HUES6 (cell line): ENCODE data around the gene VTCN1.

Experiments used
- H3K27ac ChIP-seq: 2 replicates; pipeline ENCODE4 v1.7.0; 2013; ENCODE audit warnings: low read depth, mild to moderate bottlenecking, low read length, inconsistent platforms
- H3K27me3 ChIP-seq: 2 replicates; pipeline ENCODE4 v1.6.1; 2013; ENCODE audit warnings: low read length; ENCODE audit not compliant: control insufficient read depth, insufficient read depth
- H3K36me3 ChIP-seq: 2 replicates; pipeline ENCODE4 v1.6.1; 2013; ENCODE audit warnings: low read length; ENCODE audit not compliant: control insufficient read depth, insufficient read depth
- H3K4me1 ChIP-seq: 2 replicates; pipeline ENCODE4 v1.6.1; 2013; ENCODE audit warnings: low read length; ENCODE audit not compliant: control insufficient read depth, insufficient read depth
- H3K4me3 ChIP-seq: 2 replicates; pipeline ENCODE4 v1.5.1; 2013; ENCODE audit warnings: low read depth, low read length
- H3K9ac ChIP-seq: one replicate; pipeline ENCODE4 v1.6.1; 2013; ENCODE audit warnings: mild to moderate bottlenecking, low read length
- H3K9me3 ChIP-seq: 2 replicates; pipeline ENCODE4 v1.6.1; 2013; ENCODE audit warnings: low read depth, low read length; ENCODE audit not compliant: control insufficient read depth, insufficient read depth

The VTCN1 gene

GRCh38 chr1:117180147-117180967, 30.4 kb downstream of the VTCN1 start:
- no peak overlapping the region for H3K9ac ChIP-seq
- no peaks in the 10 kb centered on the region for H3K27me3 ChIP-seq
- no peak overlapping the region for H3K4me3 ChIP-seq
- H3K27ac ChIP-seq: no peak overlapping the region
- H3K36me3 ChIP-seq: no peaks in the 10 kb centered on the region
- H3K4me1 ChIP-seq: 0 out of 2 replicates have a peak, but pooled peaks cover 4% of the 10 kb centered on the region
- H3K9me3 ChIP-seq: no peaks in the 10 kb centered on the region

DNA sequence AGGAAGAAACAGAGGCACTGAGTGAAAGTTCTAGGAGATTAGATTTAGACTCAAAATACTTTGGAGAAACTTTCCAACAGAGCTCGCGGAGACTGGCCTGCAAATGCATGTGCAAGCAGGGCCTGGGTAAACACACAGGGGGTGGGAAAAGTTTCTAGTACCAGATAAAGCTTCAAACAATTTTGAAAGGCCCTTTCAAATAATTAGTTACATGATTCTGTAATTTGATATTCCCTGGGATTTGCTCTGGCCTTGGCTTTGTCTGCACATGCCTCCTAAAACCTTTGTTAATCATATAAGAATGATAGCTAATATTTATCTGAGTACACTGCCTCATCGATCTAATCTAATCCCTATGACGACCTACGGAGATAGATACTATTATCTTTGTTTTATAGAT, 31.3 kb downstream of the VTCN1 start:
- Histone ChIP-seq H3K4me1 (peaks cover 11% of the 10 kb centered on the region; the same call in 1 of the 2 replicates), H3K27ac (no peak overlapping the region), H3K27me3 (no peaks in the 10 kb centered on the region), H3K4me3 (no peak overlapping the region), H3K9ac (no peak overlapping the region), H3K9me3 (no peaks in the 10 kb centered on the region), H3K36me3 (no peaks in the 10 kb centered on the region)

DNA sequence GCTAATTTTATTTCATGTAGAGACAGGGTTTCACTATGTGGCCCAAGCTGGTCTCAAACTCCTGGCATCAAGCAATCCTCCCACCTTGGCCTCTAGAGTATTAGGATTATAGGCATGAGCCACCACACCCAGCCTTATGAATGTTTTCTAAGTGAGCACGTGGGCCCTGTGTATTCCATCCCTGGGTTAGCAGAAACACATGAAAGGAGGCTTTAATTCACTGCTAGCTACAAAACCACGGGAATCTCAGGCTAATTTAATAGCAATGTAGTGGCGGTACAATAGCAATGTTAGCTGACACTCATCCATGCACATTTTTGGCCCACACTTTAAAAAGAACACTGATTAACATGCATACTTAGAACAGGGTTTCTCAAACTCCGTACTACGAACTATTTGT, 32.0 kb downstream of the VTCN1 start:
- H3K9ac ChIP-seq: no peak overlapping the region
- no peaks in the 10 kb centered on the region for H3K9me3 ChIP-seq
- H3K4me3 ChIP-seq: no peak overlapping the region
- no peaks in the 10 kb centered on the region for H3K27me3 ChIP-seq
- H3K4me1 ChIP-seq: peaks cover 11% of the 10 kb centered on the region; the same call in 1 of the 2 replicates
- H3K27ac ChIP-seq: no peak overlapping the region
- no peaks in the 10 kb centered on the region for H3K36me3 ChIP-seq

- Histone ChIP-seq H3K9ac (no peak overlapping the region), H3K4me1 (peaks cover 11% of the 10 kb centered on the region; the same call in 1 of the 2 replicates), H3K36me3 (no peaks in the 10 kb centered on the region), H3K9me3 (no peaks in the 10 kb centered on the region), H3K4me3 (no peak overlapping the region), H3K27ac (no peak overlapping the region), H3K27me3 (no peaks in the 10 kb centered on the region)
Observed at GRCh38 chr1:117177376-117177775, 33.4 kb downstream of the VTCN1 start.

GRCh38 chr1:117176579-117176978, 34.1 kb downstream of the VTCN1 start:
- Histone ChIP-seq H3K36me3 (no peaks in the 10 kb centered on the region), H3K9ac (no peak overlapping the region), H3K9me3 (no peaks in the 10 kb centered on the region), H3K27ac (no peak overlapping the region), H3K4me3 (no peak overlapping the region), H3K4me1 (peaks cover 11% of the 10 kb centered on the region; the same call in 1 of the 2 replicates), H3K27me3 (no peaks in the 10 kb centered on the region)

DNA sequence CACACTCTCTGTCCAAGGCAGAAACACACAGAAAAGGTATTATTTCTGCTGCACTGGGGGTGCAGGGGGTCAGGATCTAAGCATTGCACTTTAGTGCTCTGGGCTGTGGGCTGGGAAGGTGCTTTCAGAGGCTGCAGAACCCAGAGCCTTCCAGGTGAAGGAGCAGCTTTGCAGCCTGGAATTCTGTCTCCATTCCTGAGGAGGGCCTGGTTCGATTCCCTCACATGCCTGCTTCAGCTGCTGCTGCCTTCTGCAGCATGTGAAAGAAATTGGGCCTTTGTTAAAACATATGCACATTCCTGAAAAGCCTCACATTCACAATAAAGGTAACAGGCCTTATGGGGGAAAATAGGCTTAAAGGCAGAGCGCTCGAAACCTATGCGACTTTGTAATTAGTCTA, 35.9 kb downstream of the VTCN1 start:
- Histone ChIP-seq H3K27ac (no peak overlapping the region), H3K4me1 (peaks cover 12% of the 10 kb centered on the region), H3K9ac (no peak overlapping the region), H3K9me3 (no peaks in the 10 kb centered on the region), H3K27me3 (no peaks in the 10 kb centered on the region), H3K4me3 (no peak overlapping the region), H3K36me3 (no peaks in the 10 kb centered on the region)

DNA sequence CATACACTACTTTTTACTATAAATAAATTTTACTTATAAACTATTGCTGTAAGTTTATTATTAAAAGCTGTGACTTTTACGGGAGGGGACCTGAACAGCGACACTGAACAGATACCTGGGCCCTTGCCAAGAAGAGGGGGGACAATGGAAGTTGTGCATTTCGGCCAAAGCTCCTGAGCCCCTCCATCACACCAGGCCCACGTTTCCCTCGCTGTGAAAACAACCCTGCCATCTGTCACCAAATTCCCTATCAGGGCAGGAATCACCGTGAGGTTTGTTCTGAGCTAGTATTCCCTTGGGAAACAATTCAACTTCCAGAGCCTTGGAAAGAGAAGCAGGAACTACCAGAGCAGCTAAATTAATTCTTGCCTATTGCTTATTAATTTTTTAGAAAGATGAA, 37.0 kb downstream of the VTCN1 start:
- H3K4me1 ChIP-seq: peaks cover 12% of the 10 kb centered on the region
- H3K9ac ChIP-seq: no peak overlapping the region
- no peaks in the 10 kb centered on the region for H3K27me3 ChIP-seq
- no peaks in the 10 kb centered on the region for H3K9me3 ChIP-seq
- H3K4me3 ChIP-seq: no peak overlapping the region
- no peak overlapping the region for H3K27ac ChIP-seq
- no peaks in the 10 kb centered on the region for H3K36me3 ChIP-seq

- Histone ChIP-seq H3K4me1 (peaks cover 12% of the 10 kb centered on the region), H3K4me3 (no peak overlapping the region), H3K27ac (no peak overlapping the region), H3K27me3 (no peaks in the 10 kb centered on the region), H3K9me3 (no peaks in the 10 kb centered on the region), H3K9ac (no peak overlapping the region), H3K36me3 (no peaks in the 10 kb centered on the region)
Observed at GRCh38 chr1:117173006-117173405, 37.7 kb downstream of the VTCN1 start.

GRCh38 chr1:117171900-117172511, 38.7 kb downstream of the VTCN1 start:
- H3K27ac ChIP-seq: no peak overlapping the region
- no peak overlapping the region for H3K9ac ChIP-seq
- H3K27me3 ChIP-seq: no peaks in the 10 kb centered on the region
- H3K4me3 ChIP-seq: no peak overlapping the region
- no peaks in the 10 kb centered on the region for H3K36me3 ChIP-seq
- H3K9me3 ChIP-seq: no peaks in the 10 kb centered on the region
- H3K4me1 ChIP-seq: peaks cover 12% of the 10 kb centered on the region

GRCh38 chr1:117169871-117170596, 40.7 kb downstream of the VTCN1 start:
- H3K27me3 ChIP-seq: no peaks in the 10 kb centered on the region
- H3K9me3 ChIP-seq: no peaks in the 10 kb centered on the region
- H3K9ac ChIP-seq: peak overlapping the region; percentile 18
- no peaks in the 10 kb centered on the region for H3K36me3 ChIP-seq
- H3K4me1 ChIP-seq: peaks cover 10% of the 10 kb centered on the region
- no peak overlapping the region for H3K4me3 ChIP-seq
- no peak overlapping the region for H3K27ac ChIP-seq

DNA sequence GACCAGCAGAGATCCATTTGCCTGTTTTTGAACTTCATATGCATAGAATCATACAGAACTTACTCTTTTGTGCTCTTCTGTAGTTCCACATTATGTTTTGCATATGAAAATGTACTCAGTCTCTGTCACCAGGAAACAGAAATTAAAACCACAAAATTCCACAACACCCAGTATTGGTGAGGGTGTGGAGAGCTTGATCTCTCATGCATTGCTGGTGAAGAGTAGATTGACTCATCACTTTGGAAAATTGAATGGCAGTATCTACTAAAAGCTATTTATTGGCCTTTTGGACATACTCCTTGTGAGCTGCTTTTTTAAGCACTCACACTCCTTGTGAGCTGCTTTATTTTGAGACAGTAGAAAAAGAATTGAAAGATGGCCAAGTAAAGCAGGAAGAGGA, 43.3 kb downstream of the VTCN1 start:
- Histone ChIP-seq H3K27me3 (no peaks in the 10 kb centered on the region), H3K36me3 (no peaks in the 10 kb centered on the region), H3K4me3 (no peak overlapping the region), H3K27ac (no peak overlapping the region), H3K9ac (no peak overlapping the region), H3K9me3 (no peaks in the 10 kb centered on the region), H3K4me1 (peaks cover 5% of the 10 kb centered on the region)
